HCT116 (cell line): ENCODE results near the gene LPCAT2.

Experiments
- CTCF ChIP-seq, 3 experiments: fragments of 200-600 bp in 1 of 3; sonication (generic) in 1 of 3; IDR thresholded peaks in 2 of 3; conservative IDR thresholded peaks in 1 of 3; 2 replicates each; pipeline ENCODE4 v1.5.1; 2012 to 2017; ENCODE audit warnings: low read depth in 2 of 3, low read length in 2 of 3, antibody characterized with exemption in 1 of 3, borderline replicate concordance in 1 of 3, control low read depth in 1 of 3, mild to moderate bottlenecking in 1 of 3, mixed read lengths in 1 of 3, mixed run types in 1 of 3, moderate library complexity in 1 of 3; ENCODE audit not compliant: insufficient read depth in 1 of 3
- EZH2phosphoT487 ChIP-seq: fragments of 200-600 bp; IDR thresholded peaks from 2 replicates; pipeline ENCODE4 v1.6.1; 2018; ENCODE audit warnings: antibody characterized with exemption, borderline replicate concordance
- POLR2AphosphoS5 ChIP-seq: IDR thresholded peaks from 2 replicates; pipeline ENCODE4 v1.6.1; 2011; ENCODE audit warnings: mild to moderate bottlenecking, low read depth, low read length, moderate library complexity
- RAD21 ChIP-seq: IDR thresholded peaks from 2 replicates; pipeline ENCODE4 v1.6.1; 2012; ENCODE audit warnings: low read depth, mild to moderate bottlenecking
- REST ChIP-seq: IDR thresholded peaks from 2 replicates; pipeline ENCODE4 v1.6.1; 2012; ENCODE audit warnings: low read depth
- SIN3A ChIP-seq: IDR thresholded peaks from 2 replicates; pipeline ENCODE4 v1.6.1; 2012; ENCODE audit warnings: low read depth
- SP1 ChIP-seq: IDR thresholded peaks from 2 replicates; pipeline ENCODE4 v1.6.1; 2012; ENCODE audit warnings: low read depth
- YY1 ChIP-seq: IDR thresholded peaks from 2 replicates; pipeline ENCODE4 v1.6.1; 2011; ENCODE audit warnings: low read length, low read depth, moderate library complexity, mild to moderate bottlenecking; ENCODE audit not compliant: insufficient replicate concordance; ENCODE audit errors: extremely low read depth
- ZFX ChIP-seq: fragments of 450-650 bp; IDR thresholded peaks from 2 replicates; pipeline ENCODE4 v1.6.1; 2017
- ZNF274 ChIP-seq: fragments of 200-500 bp; sonication (Bioruptor generic); IDR thresholded peaks from 2 replicates; pipeline ENCODE4 v1.6.1; 2014; ENCODE audit warnings: mild to moderate bottlenecking, low read depth, low read length, inconsistent platforms

GRCh38 chr16:55630774-55631173, 121.9 kb downstream of the LPCAT2 start:
- TF ChIP-seq CTCF (IDR thresholded peaks at IDR 0.05 in 2 of 3, conservative IDR thresholded peaks at IDR 0.05 in 1 of 3; ENCODE audit: borderline replicate concordance in 1 of 3, insufficient read depth in 1 of 3, low read depth in 2 of 3, low read length in 2 of 3) (no peak), ZFX (no peak), REST (no peak), SIN3A (no peak), RAD21 (no peak), EZH2phosphoT487 (no peak), ZNF274 (no peak), SP1 (no peak), POLR2AphosphoS5 (no peak), YY1 (no peak)
